Spleen (tissue), 11 donors: ENCODE measurements around the gene ZNF140. TPM values are rescaled to one million over a fixed set of nuclear protein-coding genes. Genes with fewer than 3 reads are reported as not detected.

Experiments used
- DNase-seq: peaks from one replicate; pipeline ENCODE4 v3.0.0-alpha.2; 2020
- H3K27ac ChIP-seq, 8 donors: fragments of 200-600 bp; sonication (generic) in 7 of 8; 1 replicate in 4 of 8; 2 replicates in 4 of 8; pipeline versions ENCODE4 v1.5.0 to v1.8.0; 2016 to 2021; ENCODE audit warnings: inconsistent platforms in 4 of 8, mild to moderate bottlenecking in 4 of 8, moderate library complexity in 1 of 8
- H3K27me3 ChIP-seq, 7 donors: fragments of 200-600 bp; sonication (generic) in 6 of 7; replicated peaks in 1 of 7; 1 replicate in 4 of 7; 2 replicates in 3 of 7; pipeline versions ENCODE4 v1.5.0 to v1.8.0; 2016 to 2021; ENCODE audit warnings: inconsistent platforms in 3 of 7, mild to moderate bottlenecking in 1 of 7
- H3K36me3 ChIP-seq, 6 donors: fragments of 200-600 bp; sonication (generic) in 5 of 6; 1 replicate in 4 of 6; 2 replicates in 2 of 6; pipeline versions ENCODE4 v1.5.0 to v1.8.0; 2016 to 2021; ENCODE audit warnings: inconsistent platforms in 2 of 6
- H3K4me1 ChIP-seq, 6 donors: fragments of 200-600 bp; sonication (generic) in 5 of 6; 1 replicate in 3 of 6; 2 replicates in 3 of 6; pipeline versions ENCODE4 v1.5.0 to v1.8.0; 2016 to 2021; ENCODE audit warnings: inconsistent platforms in 3 of 6
- H3K4me3 ChIP-seq, 8 donors: fragments of 200-600 bp; sonication (generic) in 7 of 8; 1 replicate in 4 of 8; 2 replicates in 4 of 8; pipeline versions ENCODE4 v1.5.0 to v1.8.0; 2016 to 2021; ENCODE audit warnings: inconsistent platforms in 4 of 8, mild to moderate bottlenecking in 4 of 8, moderate library complexity in 2 of 8
- H3K9me3 ChIP-seq, 8 donors: fragments of 200-600 bp; sonication (generic) in 7 of 8; 1 replicate in 4 of 8; 2 replicates in 4 of 8; pipeline versions ENCODE4 v1.5.0 to v1.8.0; 2016 to 2021; ENCODE audit warnings: inconsistent platforms in 4 of 8
- CTCF ChIP-seq, 11 experiments: fragments of 200-600 bp in 7 of 11; fragments of 450-650 bp in 4 of 11; sonication (generic) in 4 of 11; IDR thresholded peaks in 8 of 11; conservative IDR thresholded peaks in 3 of 11; 1 replicate in 7 of 11; 2 replicates in 4 of 11; pipeline versions ENCODE4 v1.4.0 to v1.8.0; 2016 to 2021; ENCODE audit warnings: antibody characterized with exemption in 11 of 11, inconsistent platforms in 4 of 11, mild to moderate bottlenecking in 1 of 11
- POLR2A ChIP-seq, 3 donors: fragments of 450-650 bp; IDR thresholded peaks; one replicate each; pipeline ENCODE4 v1.5.1; 2017; ENCODE audit warnings: antibody characterized with exemption in 3 of 3, mild to moderate bottlenecking in 1 of 3
- POLR2AphosphoS5 ChIP-seq, 3 donors: sonication (generic); formaldehyde crosslinking; IDR thresholded peaks; one replicate each; pipeline ENCODE4 v1.5.1; 2017; ENCODE audit warnings: antibody characterized with exemption in 3 of 3
- WGBS, 5 donors: extraction: QIAGEN DNeasy Blood & Tissue Kit in 3 of 5; methylation state at CpG; one replicate each; pipeline versions ENCODE4 v1.1.5 to v1.1.7; 2013 to 2018; 5-methylcytosine and 5-hydroxymethylcytosine counted together
- intact Hi-C: fragments of 100-400 bp; cut with DNase I; formaldehyde crosslinking; loops from one replicate; pipeline ENCODE4 v1.15.0; 2023; ENCODE audit warnings: low total_unique reads
- polyA plus RNA-seq, 3 donors: library from polyadenylated mRNA; stranded (reverse); fragments of 200-250 nt; gene quantifications; one replicate each; pipeline ENCODE4 v1.2.1, GENCODE V29; 2013
- total RNA-seq, 7 donors: library from RNA; depleted of rRNA in 3 of 7; stranded (reverse); fragments of >200 nt in 3 of 7; fragmentation: NEBNext Ultra II Directional in 4 of 7; extraction: Animal tissue kit (Norgen Biotek cat#: 25700) in 4 of 7; gene quantifications; one replicate each; pipeline versions ENCODE4 v1.1.0 to v1.2.1, GENCODE V29; 2016 to 2021
- donor health status: healthy with polysubstance abuse.
- donor health status: DM: no; HTN: no; CAD: no; lungs with moderate emphysema.
- donor health status: DM: no; HTN: no; CAD: no.
- donor health status: Bipolar disorder and iron deficiency.
- donor health status: healthy.
- donor health status: DM: no; HTN: no; CAD: no.
- donor health status: DM: yes; HTN: yes; CAD: no.

The ZNF140 gene
- total and polyA plus RNA-seq, 10 donors: 14.9 to 25.0 (median 17.0) TPM

DNA sequence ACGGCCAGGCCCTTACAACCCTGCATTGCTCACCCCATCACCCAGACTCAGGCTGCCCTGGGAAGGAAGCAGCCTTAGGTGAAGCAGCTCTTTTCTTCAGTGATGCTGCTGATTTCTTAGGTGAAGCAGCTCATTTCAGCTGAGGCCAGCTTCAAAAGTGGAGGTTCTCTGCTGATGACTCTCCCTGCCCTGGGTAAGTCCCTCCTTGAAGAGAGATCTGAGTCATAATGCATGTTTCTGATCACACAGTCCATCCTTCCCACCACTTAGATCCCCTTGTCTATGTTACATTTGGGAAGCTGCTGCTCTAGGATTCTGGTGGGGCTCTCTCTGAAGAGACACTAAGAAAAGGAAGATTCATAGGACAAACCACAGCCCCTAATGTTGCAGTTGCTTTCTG lies 17.2 kb upstream of the ZNF140 start:
- Histone ChIP-seq H3K27ac (no peak overlapping the region), H3K4me1 (no peaks in the 10 kb centered on the region), H3K9me3 (peaks cover 68 to 100% (median 100%) of the 10 kb centered on the region in 8 donors), H3K27me3 (no peaks in the 10 kb centered on the region), H3K4me3 (peak overlapping the region in 1 of 8 donors; percentile 24), H3K36me3 (peaks cover 0 to 43% (median under 1%) of the 10 kb centered on the region in 6 donors)
- no peak for DNase-seq
- WGBS, 5 donors: 90 to 100% (median 95%) methylated on average over 1 of the region's 1 CpG
- TF ChIP-seq POLR2AphosphoS5 (IDR thresholded peaks at IDR 0.05): no peak
- TF ChIP-seq POLR2A (IDR thresholded peaks at IDR 0.05): no peak
- TF ChIP-seq CTCF (IDR thresholded peaks at IDR 0.05 in 8 of 11, conservative IDR thresholded peaks at IDR 0.05 in 3 of 11): no peak
- intact Hi-C loops: no loop called here

- Histone ChIP-seq H3K27ac (no peak overlapping the region), H3K4me3 (no peak overlapping the region), H3K9me3 (peaks cover 61 to 100% (median 100%) of the 10 kb centered on the region in 8 donors), H3K4me1 (no peaks in the 10 kb centered on the region), H3K36me3 (peaks cover 0 to 3% (median 0%) of the 10 kb centered on the region in 6 donors), H3K27me3 (no peaks in the 10 kb centered on the region)
- 85 to 96% (median 91%) methylated on average over 2 of the region's 2 CpGs for WGBS, 5 donors
- TF ChIP-seq CTCF (IDR thresholded peaks at IDR 0.05 in 8 of 11, conservative IDR thresholded peaks at IDR 0.05 in 3 of 11): no peak
- TF ChIP-seq POLR2AphosphoS5 (IDR thresholded peaks at IDR 0.05): no peak
- TF ChIP-seq POLR2A (IDR thresholded peaks at IDR 0.05): no peak
- DNase-seq: no peak
- intact Hi-C loops: no loop called here
These were observed 6.9 kb upstream of the ZNF140 start for GRCh38 chr12:133073836-133074235.

- 0% methylated on average over 18 to 22 of the region's 22 CpGs for WGBS, 5 donors
- Histone ChIP-seq H3K27me3 (no peaks in the 10 kb centered on the region), H3K36me3 (peaks cover 16 to 42% (median 29%) of the 10 kb centered on the region in 6 donors), H3K4me1 (peaks cover 0 to 23% (median 15%) of the 10 kb centered on the region in 6 donors), H3K9me3 (peaks cover 43 to 87% (median 84%) of the 10 kb centered on the region in 8 donors), H3K4me3 (peak overlapping the region; percentile 46 to 82 (median 65)), H3K27ac (peak overlapping the region; percentile 94 to 99 (median 98))
- TF ChIP-seq POLR2AphosphoS5 (IDR thresholded peaks at IDR 0.05): peak; percentile 1 to 86 (median 86)
- TF ChIP-seq CTCF (IDR thresholded peaks at IDR 0.05 in 8 of 11, conservative IDR thresholded peaks at IDR 0.05 in 3 of 11): peak in 1 of 11 experiments; percentile 6
- peak in 1 of 3 donors; percentile 80 for TF ChIP-seq POLR2A (IDR thresholded peaks at IDR 0.05)
- intact Hi-C loops: loop anchor here (5.0 kb wide), 1 partner anchor 52 kb away; the partner anchor contains the start of genes ZNF10 and ZNF891
- DNase-seq: peak; percentile 98
These were observed 726 bp upstream of the ZNF140 start for GRCh38 chr12:133080026-133080367.

DNA sequence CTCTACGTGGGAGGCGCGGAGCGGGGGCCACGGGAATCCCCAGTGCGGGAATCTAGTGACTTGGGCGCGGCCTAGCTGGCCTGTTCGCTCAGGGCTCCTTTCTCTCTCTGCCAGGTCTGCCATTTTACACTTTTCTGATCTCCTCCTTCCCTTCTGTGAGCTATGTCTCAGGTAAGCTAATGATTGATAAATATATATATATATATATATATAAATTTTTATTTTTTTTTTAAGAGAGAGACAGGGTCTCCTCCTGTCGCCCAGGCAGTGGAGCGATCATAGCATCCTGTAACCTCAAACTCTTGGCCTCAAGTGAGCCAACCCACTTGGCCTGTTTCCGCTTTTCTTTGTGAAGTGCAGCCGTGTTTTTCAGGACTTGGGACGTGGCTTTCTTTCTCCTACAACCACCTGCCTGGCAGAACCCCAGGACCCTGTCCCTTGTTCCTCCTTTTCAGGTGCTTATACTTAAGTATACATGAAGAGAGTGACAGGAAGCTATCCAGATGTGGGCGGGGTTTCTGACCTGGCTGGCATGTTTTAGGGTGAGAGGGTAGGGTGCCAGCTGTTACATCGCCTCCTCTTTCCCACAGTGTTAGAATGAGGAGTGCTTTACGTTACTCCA lies 547 bp downstream of the ZNF140 start:
- DNase-seq: peak; percentile 73
- 27 to 33% (median 30%) methylated on average over 17 of the region's 17 CpGs for WGBS, 5 donors

More for the DNA sequence above, 547 bp downstream of the ZNF140 start:
- Histone ChIP-seq H3K4me3 (peak overlapping the region; percentile 46 to 82 (median 65)), H3K27me3 (no peaks in the 10 kb centered on the region), H3K9me3 (peaks cover 40 to 87% (median 84%) of the 10 kb centered on the region in 8 donors), H3K27ac (peak overlapping the region; percentile 94 to 99 (median 98)), H3K4me1 (peaks cover 0 to 23% (median 15%) of the 10 kb centered on the region in 6 donors), H3K36me3 (peaks cover 27 to 54% (median 42%) of the 10 kb centered on the region in 6 donors)
- TF ChIP-seq POLR2A (IDR thresholded peaks at IDR 0.05) (no peak), CTCF (IDR thresholded peaks at IDR 0.05 in 8 of 11, conservative IDR thresholded peaks at IDR 0.05 in 3 of 11) (no peak), POLR2AphosphoS5 (IDR thresholded peaks at IDR 0.05) (no peak)
- intact Hi-C loops: loop anchor here (5.0 kb wide), 1 partner anchor 51 kb away; the partner anchor contains the start of genes ZNF10 and ZNF891
